ENCODE measurements around the gene CEP135. TPM values are rescaled to one million over a fixed set of nuclear protein-coding genes. Genes with fewer than 3 reads are reported as not detected.

Gene CEP135
- total RNA-seq, 1 donor from 2014 or later: 15.7 TPM

GRCh38 chr4:55993994-55994663, 45.4 kb downstream of the CEP135 start:
- Mint-ChIP-seq H3K4me3 (ENCODE audit: low read depth) (no peak overlapping the region), H3K27ac (peak overlapping the region; percentile 37), H3K27me3 (ENCODE audit: low read depth) (no peaks in the 10 kb centered on the region), H3K9me3 (no peaks in the 10 kb centered on the region), H3K36me3 (ENCODE audit: low read depth) (peaks cover 48% of the 10 kb centered on the region), H3K4me1 (ENCODE audit: low read depth) (peaks cover 26% of the 10 kb centered on the region)
- intact Hi-C loops (cut with micrococcal nuclease): loop anchor here (1.0 to 2.0 kb wide), 2 partner anchors 46 to 55 kb away; partner anchors contain the start of gene CEP135
- no peak for DNase-seq (ENCODE audit: low spot score)

GRCh38 chr4:55996646-55997045, 47.9 kb downstream of the CEP135 start:
- DNase-seq (ENCODE audit: low spot score): no peak
- H3K4me3 Mint-ChIP-seq (ENCODE audit: low read depth): no peak overlapping the region
- H3K9me3 Mint-ChIP-seq: peaks cover 4% of the 10 kb centered on the region
- intact Hi-C loops (cut with micrococcal nuclease): no loop called here
- H3K36me3 Mint-ChIP-seq (ENCODE audit: low read depth): peaks cover 72% of the 10 kb centered on the region
- H3K27me3 Mint-ChIP-seq (ENCODE audit: low read depth): no peaks in the 10 kb centered on the region
- peaks cover 24% of the 10 kb centered on the region for H3K4me1 Mint-ChIP-seq (ENCODE audit: low read depth)
- no peak overlapping the region for H3K27ac Mint-ChIP-seq

- H3K27ac Mint-ChIP-seq: no peak overlapping the region
- peaks cover 18% of the 10 kb centered on the region for H3K9me3 Mint-ChIP-seq
- H3K4me1 Mint-ChIP-seq (ENCODE audit: low read depth): peaks cover 11% of the 10 kb centered on the region
- intact Hi-C loops (cut with micrococcal nuclease): no loop called here
- DNase-seq (ENCODE audit: low spot score): no peak
- no peak overlapping the region for H3K4me3 Mint-ChIP-seq (ENCODE audit: low read depth)
- no peaks in the 10 kb centered on the region for H3K27me3 Mint-ChIP-seq (ENCODE audit: low read depth)
- peaks cover 90% of the 10 kb centered on the region for H3K36me3 Mint-ChIP-seq (ENCODE audit: low read depth)
These were observed 54.9 kb downstream of the CEP135 start for GRCh38 chr4:56003606-56004005.

GRCh38 chr4:56004235-56004634, 55.5 kb downstream of the CEP135 start:
- DNase-seq (ENCODE audit: low spot score): no peak
- Mint-ChIP-seq H3K27ac (no peak overlapping the region), H3K4me3 (ENCODE audit: low read depth) (no peak overlapping the region), H3K9me3 (peaks cover 18% of the 10 kb centered on the region), H3K4me1 (ENCODE audit: low read depth) (peaks cover 11% of the 10 kb centered on the region), H3K27me3 (ENCODE audit: low read depth) (no peaks in the 10 kb centered on the region), H3K36me3 (ENCODE audit: low read depth) (peaks cover 88% of the 10 kb centered on the region)
- intact Hi-C loops (cut with micrococcal nuclease): no loop called here

GRCh38 chr4:56007154-56007553, 58.4 kb downstream of the CEP135 start:
- H3K27me3 Mint-ChIP-seq (ENCODE audit: low read depth): no peaks in the 10 kb centered on the region
- H3K4me3 Mint-ChIP-seq (ENCODE audit: low read depth): no peak overlapping the region
- peaks cover 14% of the 10 kb centered on the region for H3K9me3 Mint-ChIP-seq
- DNase-seq (ENCODE audit: low spot score): no peak
- intact Hi-C loops (cut with micrococcal nuclease): no loop called here
- H3K36me3 Mint-ChIP-seq (ENCODE audit: low read depth): peaks cover 73% of the 10 kb centered on the region
- H3K4me1 Mint-ChIP-seq (ENCODE audit: low read depth): peaks cover 11% of the 10 kb centered on the region
- H3K27ac Mint-ChIP-seq: no peak overlapping the region

GRCh38 chr4:56008206-56008605, 59.5 kb downstream of the CEP135 start:
- no peak overlapping the region for H3K4me3 Mint-ChIP-seq (ENCODE audit: low read depth)
- no peak for DNase-seq (ENCODE audit: low spot score)
- intact Hi-C loops (cut with micrococcal nuclease): no loop called here
- H3K4me1 Mint-ChIP-seq (ENCODE audit: low read depth): peaks cover 11% of the 10 kb centered on the region
- no peak overlapping the region for H3K27ac Mint-ChIP-seq
- no peaks in the 10 kb centered on the region for H3K27me3 Mint-ChIP-seq (ENCODE audit: low read depth)
- peaks cover 76% of the 10 kb centered on the region for H3K36me3 Mint-ChIP-seq (ENCODE audit: low read depth)
- peaks cover 14% of the 10 kb centered on the region for H3K9me3 Mint-ChIP-seq

- peaks cover 5% of the 10 kb centered on the region for H3K9me3 Mint-ChIP-seq
- H3K27ac Mint-ChIP-seq: no peak overlapping the region
- no peak overlapping the region for H3K4me3 Mint-ChIP-seq (ENCODE audit: low read depth)
- no peaks in the 10 kb centered on the region for H3K27me3 Mint-ChIP-seq (ENCODE audit: low read depth)
- peaks cover 43% of the 10 kb centered on the region for H3K36me3 Mint-ChIP-seq (ENCODE audit: low read depth)
- H3K4me1 Mint-ChIP-seq (ENCODE audit: low read depth): peaks cover 4% of the 10 kb centered on the region
- intact Hi-C loops (cut with micrococcal nuclease): no loop called here
- DNase-seq (ENCODE audit: low spot score): no peak
These were observed 77.9 kb downstream of the CEP135 start for GRCh38 chr4:56026596-56026995.

GRCh38 chr4:56028165-56028564, 79.4 kb downstream of the CEP135 start:
- peaks cover 5% of the 10 kb centered on the region for H3K9me3 Mint-ChIP-seq
- no peak overlapping the region for H3K4me3 Mint-ChIP-seq (ENCODE audit: low read depth)
- H3K4me1 Mint-ChIP-seq (ENCODE audit: low read depth): peaks cover 4% of the 10 kb centered on the region
- DNase-seq (ENCODE audit: low spot score): no peak
- H3K27ac Mint-ChIP-seq: no peak overlapping the region
- H3K36me3 Mint-ChIP-seq (ENCODE audit: low read depth): peaks cover 38% of the 10 kb centered on the region
- H3K27me3 Mint-ChIP-seq (ENCODE audit: low read depth): no peaks in the 10 kb centered on the region
- intact Hi-C loops (cut with micrococcal nuclease): no loop called here

- intact Hi-C loops (cut with micrococcal nuclease): no loop called here
- Mint-ChIP-seq H3K9me3 (no peaks in the 10 kb centered on the region), H3K4me3 (ENCODE audit: low read depth) (no peak overlapping the region)
These were observed 89.9 kb downstream of the CEP135 start for GRCh38 chr4:56038487-56039162.

GRCh38 chr4:56040842-56041241, 92.1 kb downstream of the CEP135 start:
- peaks cover 29% of the 10 kb centered on the region for H3K27me3 Mint-ChIP-seq (ENCODE audit: low read depth)

More at GRCh38 chr4:56038487-56039162, 89.9 kb downstream of the CEP135 start:
- H3K27me3 Mint-ChIP-seq (ENCODE audit: low read depth): peaks cover 16% of the 10 kb centered on the region
- no peaks in the 10 kb centered on the region for H3K4me1 Mint-ChIP-seq (ENCODE audit: low read depth)
- DNase-seq (ENCODE audit: low spot score): no peak
- H3K36me3 Mint-ChIP-seq (ENCODE audit: low read depth): no peaks in the 10 kb centered on the region
- no peak overlapping the region for H3K27ac Mint-ChIP-seq

GRCh38 chr4:56042225-56042624, 93.5 kb downstream of the CEP135 start:
- no peak for DNase-seq (ENCODE audit: low spot score)
- no peak overlapping the region for H3K27ac Mint-ChIP-seq
- intact Hi-C loops (cut with micrococcal nuclease): loop anchor here (10.0 kb wide), 1 partner anchor 167 kb away; no protein-coding TSS in a partner anchor
- H3K27me3 Mint-ChIP-seq (ENCODE audit: low read depth): peaks cover 41% of the 10 kb centered on the region
- no peaks in the 10 kb centered on the region for H3K36me3 Mint-ChIP-seq (ENCODE audit: low read depth)
- peaks cover 2% of the 10 kb centered on the region for H3K4me1 Mint-ChIP-seq (ENCODE audit: low read depth)
- no peak overlapping the region for H3K4me3 Mint-ChIP-seq (ENCODE audit: low read depth)
- no peaks in the 10 kb centered on the region for H3K9me3 Mint-ChIP-seq

More at GRCh38 chr4:56040842-56041241, 92.1 kb downstream of the CEP135 start:
- H3K4me1 Mint-ChIP-seq (ENCODE audit: low read depth): peaks cover 2% of the 10 kb centered on the region
- H3K9me3 Mint-ChIP-seq: no peaks in the 10 kb centered on the region
- H3K27ac Mint-ChIP-seq: no peak overlapping the region
- no peak overlapping the region for H3K4me3 Mint-ChIP-seq (ENCODE audit: low read depth)
- intact Hi-C loops (cut with micrococcal nuclease): loop anchor here (10.0 kb wide), 1 partner anchor 166 kb away; no protein-coding TSS in a partner anchor
- no peak for DNase-seq (ENCODE audit: low spot score)
- no peaks in the 10 kb centered on the region for H3K36me3 Mint-ChIP-seq (ENCODE audit: low read depth)

GRCh38 chr4:56048383-56048701, 99.6 kb downstream of the CEP135 start:
- DNase-seq (ENCODE audit: low spot score): no peak

More at GRCh38 chr4:56048383-56048701, 99.6 kb downstream of the CEP135 start:
- no peak overlapping the region for H3K27ac Mint-ChIP-seq
- H3K4me1 Mint-ChIP-seq (ENCODE audit: low read depth): peaks cover 8% of the 10 kb centered on the region
- peak overlapping the region; percentile 68 for H3K4me3 Mint-ChIP-seq (ENCODE audit: low read depth)
- H3K27me3 Mint-ChIP-seq (ENCODE audit: low read depth): peaks cover 62% of the 10 kb centered on the region
- H3K9me3 Mint-ChIP-seq: no peaks in the 10 kb centered on the region
- H3K36me3 Mint-ChIP-seq (ENCODE audit: low read depth): no peaks in the 10 kb centered on the region
- intact Hi-C loops (cut with micrococcal nuclease): loop anchor here (2.0 to 10.0 kb wide), 3 partner anchors 54 to 252 kb away; no protein-coding TSS in a partner anchor

Data from activated T-helper 2 cell treated with anti-CD3 and anti-CD28 coated beads, Interferon-gamma antibody, Interleukin-2, Interleukin-4, amounts not matched to agents 10 μg/mL and 5 μg/mL and 100 μg/mL, durations not matched to agents 14 hours and 24 hours and 36 hours (primary cell).